ENCODE results near the gene TMC1. TPM values are rescaled to one million over a fixed set of nuclear protein-coding genes. Genes with fewer than 3 reads are reported as not detected.

The TMC1 gene
- total and polyA plus RNA-seq, 2 of the 8 experiments (the other 6 are each of a cell fraction or from before 2014, with no cell fraction given), result 0.95 to 0.98 TPM

- TF ChIP-seq RAD21 (IDR thresholded peaks at IDR 0.05 in 1 of 2, conservative IDR thresholded peaks at IDR 0.05 in 1 of 2; ENCODE audit: low read depth in 2 of 2, low read length in 2 of 2), result no peak
- no peak for TF ChIP-seq TCF12 (IDR thresholded peaks at IDR 0.05; ENCODE audit: low read depth, low read length)
- no peak for TF ChIP-seq SIX5 (IDR thresholded peaks at IDR 0.05; ENCODE audit: low read depth, low read length)
Observed at GRCh38 chr9:72789885-72790284, 268.5 kb downstream of the TMC1 start (continued).

Measured in H1 (cell line).